IMR-90 (cell line): ENCODE measurements around the gene TNS3. TPM values are rescaled to one million over a fixed set of nuclear protein-coding genes. Genes with fewer than 3 reads are reported as not detected.

Experiments used
- ATAC-seq: fragments of 200-7000 bp; cut with Tn5 transposase; 2 replicates; pipeline ENCODE4 v1.9.1; 2020; ENCODE audit warnings: low read depth, mild to moderate bottlenecking, moderate library complexity
- BruUV-seq: library from RNA; stranded (reverse); fragments of 400-500 nt; replicated peaks from 2 replicates; lab custom pipeline; 2021; lab: Mats Ljungman, UMichigan
- CTCF ChIA-PET: fragments of 300-600 bp; formaldehyde crosslinking; extraction: SDS; loops from one replicate; lab custom pipeline; 2021; ENCODE audit warnings: antibody characterized with exemption; lab: Yijun Ruan, JAX
- POLR2A ChIA-PET: fragments of 300-600 bp; sonication (Branson Sonifier 250); formaldehyde crosslinking; loops from one replicate; lab custom pipeline; 2022; ENCODE audit warnings: antibody characterized with exemption; ENCODE audit not compliant: unreplicated experiment; lab: Charles Lee
- DNase-seq: peaks from one replicate; pipeline ENCODE4 v3.0.0; 2013
- H2AFZ ChIP-seq: replicated peaks from 2 replicates; pipeline ENCODE3; 2013; ENCODE audit warnings: low read length, mild to moderate bottlenecking; ENCODE audit not compliant: poor library complexity
- H2AK5ac ChIP-seq: 2 replicates; pipeline ENCODE4 v1.6.1; 2013; ENCODE audit warnings: low read depth, low read length, inconsistent platforms
- H2AK9ac ChIP-seq: replicated peaks from 2 replicates; pipeline ENCODE3; 2013; ENCODE audit warnings: mild to moderate bottlenecking, low read depth, low read length, moderate library complexity; ENCODE audit not compliant: poor library complexity
- H2BK120ac ChIP-seq: 2 replicates; pipeline ENCODE4 v1.6.1; 2013; ENCODE audit warnings: low read depth, low read length, inconsistent platforms
- H2BK15ac ChIP-seq: 3 replicates; pipeline ENCODE4 v1.6.1; 2013; ENCODE audit warnings: low read depth, low read length, inconsistent platforms
- H2BK20ac ChIP-seq: 2 replicates; pipeline ENCODE4 v1.6.1; 2013; ENCODE audit warnings: low read depth, mild to moderate bottlenecking, inconsistent platforms, low read length, moderate library complexity
- H2BK5ac ChIP-seq: 2 replicates; pipeline ENCODE4 v1.6.1; 2013; ENCODE audit warnings: mild to moderate bottlenecking, low read depth, low read length, inconsistent platforms; ENCODE audit not compliant: poor library complexity, severe bottlenecking
- H3K14ac ChIP-seq: replicated peaks from 2 replicates; pipeline ENCODE4 v1.6.1; 2013; ENCODE audit warnings: low read depth, low read length, inconsistent platforms
- H3K18ac ChIP-seq: 2 replicates; pipeline ENCODE4 v1.6.1; 2013; ENCODE audit warnings: low read depth, low read length, control low read depth
- H3K23ac ChIP-seq: 2 replicates; pipeline ENCODE4 v1.6.1; 2013; ENCODE audit warnings: low read depth, low read length, inconsistent platforms
- H3K27ac ChIP-seq: 2 replicates; pipeline ENCODE4 v1.5.1; 2013; ENCODE audit warnings: mild to moderate bottlenecking, control low read depth, low read length; ENCODE audit not compliant: insufficient read depth
- H3K27me3 ChIP-seq: 2 replicates; pipeline ENCODE4 v1.6.1; 2013; ENCODE audit warnings: low read length; ENCODE audit not compliant: control insufficient read depth, insufficient read depth
- H3K36me3 ChIP-seq: 2 replicates; pipeline ENCODE4 v1.6.1; 2013; ENCODE audit warnings: low read length, mixed read lengths; ENCODE audit not compliant: control insufficient read depth, insufficient read depth
- H3K4ac ChIP-seq: 2 replicates; pipeline ENCODE4 v1.6.1; 2013; ENCODE audit warnings: low read depth, low read length, inconsistent platforms
- H3K4me1 ChIP-seq: 2 replicates; pipeline ENCODE4 v1.6.1; 2013; ENCODE audit warnings: low read length, mixed read lengths; ENCODE audit not compliant: control insufficient read depth, insufficient read depth
- H3K4me2 ChIP-seq: 2 replicates; pipeline ENCODE4 v1.6.1; 2013; ENCODE audit warnings: low read depth, mild to moderate bottlenecking, control low read depth, low read length, moderate library complexity
- H3K4me3 ChIP-seq: 2 replicates; pipeline ENCODE4 v1.5.1; 2013; ENCODE audit warnings: low read depth, mild to moderate bottlenecking, control low read depth, low read length, moderate library complexity; ENCODE audit not compliant: insufficient read depth
- H3K56ac ChIP-seq: 2 replicates; pipeline ENCODE4 v1.6.1; 2013; ENCODE audit warnings: low read length, inconsistent platforms; ENCODE audit not compliant: insufficient read depth; ENCODE audit errors: extremely low read depth
- H3K79me1 ChIP-seq, 2 experiments: 2 replicates each; pipeline ENCODE4 v1.6.1; 2013; ENCODE audit warnings: low read length in 2 of 2, inconsistent platforms in 1 of 2, low read depth in 1 of 2
- H3K9ac ChIP-seq: 2 replicates; pipeline ENCODE4 v1.6.1; 2013; ENCODE audit warnings: low read depth, low read length, control low read depth
- H3K9me1 ChIP-seq: 2 replicates; pipeline ENCODE4 v1.6.1; 2013; ENCODE audit warnings: low read length, inconsistent platforms; ENCODE audit not compliant: insufficient read depth
- H3K9me3 ChIP-seq: 2 replicates; pipeline ENCODE4 v1.6.1; 2013; ENCODE audit warnings: low read length; ENCODE audit not compliant: control insufficient read depth, insufficient read depth
- H4K20me1 ChIP-seq: 2 replicates; pipeline ENCODE4 v1.6.1; 2013; ENCODE audit warnings: low read length, inconsistent platforms; ENCODE audit not compliant: insufficient read depth
- H4K5ac ChIP-seq: 2 replicates; pipeline ENCODE4 v1.6.1; 2013; ENCODE audit warnings: mild to moderate bottlenecking, low read depth, low read length, control low read depth
- H4K8ac ChIP-seq, 2 experiments: 2 replicates each; pipeline ENCODE4 v1.6.1; 2013; ENCODE audit warnings: low read depth in 2 of 2, low read length in 2 of 2, control low read depth in 1 of 2, inconsistent platforms in 1 of 2
- H4K91ac ChIP-seq: 2 replicates; pipeline ENCODE4 v1.6.1; 2013; ENCODE audit warnings: low read depth, low read length, inconsistent platforms; ENCODE audit not compliant: insufficient read depth
- BHLHE40 ChIP-seq: fragments of 150-350 bp; IDR thresholded peaks from 2 replicates; pipeline ENCODE4 v1.6.1; 2016; ENCODE audit warnings: mild to moderate bottlenecking, low read depth, low read length
- CEBPB ChIP-seq: IDR thresholded peaks from 2 replicates; pipeline ENCODE4 v1.6.1; 2012; ENCODE audit warnings: low read depth, low read length, improper control_type of control experiment
- CHD1 ChIP-seq: IDR thresholded peaks from 2 replicates; pipeline ENCODE4 v1.6.1; 2012; ENCODE audit warnings: low read depth, low read length, improper control_type of control experiment
- CTCF ChIP-seq: conservative IDR thresholded peaks from 2 replicates; pipeline ENCODE4 v1.5.1; 2012; ENCODE audit warnings: mild to moderate bottlenecking, low read depth, low read length, improper control_type of control experiment
- ELK1 ChIP-seq: fragments of 150-350 bp; IDR thresholded peaks from 2 replicates; pipeline ENCODE4 v1.6.1; 2016; ENCODE audit warnings: low read depth, mild to moderate bottlenecking, low read length, moderate library complexity, borderline replicate concordance
- FOS ChIP-seq: fragments of 150-350 bp; IDR thresholded peaks from 2 replicates; pipeline ENCODE4 v1.6.1; 2016; ENCODE audit warnings: low read depth, low read length
- MAFK ChIP-seq: IDR thresholded peaks from 2 replicates; pipeline ENCODE4 v1.6.1; 2012; ENCODE audit warnings: low read depth, low read length, improper control_type of control experiment
- MAZ ChIP-seq: IDR thresholded peaks from 2 replicates; pipeline ENCODE4 v1.6.1; 2012; ENCODE audit warnings: low read depth, mild to moderate bottlenecking, low read length, improper control_type of control experiment, moderate library complexity, borderline replicate concordance
- MXI1 ChIP-seq: IDR thresholded peaks from 2 replicates; pipeline ENCODE4 v1.6.1; 2012; ENCODE audit warnings: low read depth, mild to moderate bottlenecking, low read length, moderate library complexity, borderline replicate concordance
- NFE2L2 ChIP-seq: fragments of 150-350 bp; IDR thresholded peaks from 2 replicates; pipeline ENCODE4 v1.6.1; 2016; ENCODE audit warnings: low read depth, mild to moderate bottlenecking, low read length
- POLR2A ChIP-seq: IDR thresholded peaks from 2 replicates; pipeline ENCODE4 v1.6.1; 2012; ENCODE audit warnings: mild to moderate bottlenecking, low read depth, low read length
- RAD21 ChIP-seq: IDR thresholded peaks from 2 replicates; pipeline ENCODE4 v1.6.1; 2012; ENCODE audit warnings: low read length, improper control_type of control experiment
- RCOR1 ChIP-seq: IDR thresholded peaks from 2 replicates; pipeline ENCODE4 v1.6.1; 2012; ENCODE audit warnings: mild to moderate bottlenecking, low read length, improper control_type of control experiment; ENCODE audit not compliant: insufficient replicate concordance
- RFX5 ChIP-seq: IDR thresholded peaks from 2 replicates; pipeline ENCODE4 v1.8.0; 2012; ENCODE audit warnings: low read depth, mild to moderate bottlenecking, low read length, moderate library complexity
- SMC3 ChIP-seq: fragments of 150-350 bp; IDR thresholded peaks from 2 replicates; pipeline ENCODE4 v1.6.1; 2016; ENCODE audit warnings: low read depth, mild to moderate bottlenecking, antibody characterized with exemption, low read length, moderate library complexity
- USF2 ChIP-seq: fragments of 150-350 bp; IDR thresholded peaks from 2 replicates; pipeline ENCODE4 v1.6.1; 2017; ENCODE audit warnings: mild to moderate bottlenecking, antibody characterized with exemption, low read length, low read depth
- WGBS, 2 experiments: methylation state at CpG; one replicate each; pipeline versions ENCODE4 v1.1.5 to v1.1.7; 2013; ENCODE audit warnings: missing lambda C conversion rate in 2 of 2; ENCODE audit not compliant: insufficient read length in 1 of 2; ENCODE audit errors: extremely low coverage in 2 of 2; 5-methylcytosine and 5-hydroxymethylcytosine counted together
- dilution Hi-C: fragments of 300-500 bp; cut with HindIII; formaldehyde crosslinking; loops from one replicate; pipeline ENCODE4 v1.14.3; 2018; ENCODE audit warnings: low sequenced_read_pairs; ENCODE audit not compliant: unreplicated experiment
- in situ Hi-C: fragments of 300-500 bp; cut with MboI; formaldehyde crosslinking; loops from 3 replicates; pipeline ENCODE4 v1.14.3; 2019; ENCODE audit warnings: low sequenced_read_pairs, inconsistent platforms, mixed read lengths
- intact Hi-C: fragments of 100-400 bp; cut with micrococcal nuclease; formaldehyde crosslinking; loops from 2 replicates; pipeline ENCODE4 v1.10.0; 2022
- polyA plus RNA-seq, 3 experiments: library from polyadenylated mRNA; depleted of rRNA; stranded (reverse); fragments of >200 nt; gene quantifications; 2 replicates each; pipeline ENCODE4 v1.2.3, GENCODE V29; 2012; ENCODE audit warnings: low replicate concordance in 1 of 3
- total RNA-seq: library from RNA; depleted of rRNA; stranded (reverse); fragments of >200 nt; gene quantifications from 2 replicates; pipeline ENCODE4 v1.2.3, GENCODE V29; 2012

The TNS3 gene
- total and polyA plus RNA-seq, 2 of the 4 experiments (the other 2 are of a cell fraction): 64.3 to 79.2 TPM

DNA sequence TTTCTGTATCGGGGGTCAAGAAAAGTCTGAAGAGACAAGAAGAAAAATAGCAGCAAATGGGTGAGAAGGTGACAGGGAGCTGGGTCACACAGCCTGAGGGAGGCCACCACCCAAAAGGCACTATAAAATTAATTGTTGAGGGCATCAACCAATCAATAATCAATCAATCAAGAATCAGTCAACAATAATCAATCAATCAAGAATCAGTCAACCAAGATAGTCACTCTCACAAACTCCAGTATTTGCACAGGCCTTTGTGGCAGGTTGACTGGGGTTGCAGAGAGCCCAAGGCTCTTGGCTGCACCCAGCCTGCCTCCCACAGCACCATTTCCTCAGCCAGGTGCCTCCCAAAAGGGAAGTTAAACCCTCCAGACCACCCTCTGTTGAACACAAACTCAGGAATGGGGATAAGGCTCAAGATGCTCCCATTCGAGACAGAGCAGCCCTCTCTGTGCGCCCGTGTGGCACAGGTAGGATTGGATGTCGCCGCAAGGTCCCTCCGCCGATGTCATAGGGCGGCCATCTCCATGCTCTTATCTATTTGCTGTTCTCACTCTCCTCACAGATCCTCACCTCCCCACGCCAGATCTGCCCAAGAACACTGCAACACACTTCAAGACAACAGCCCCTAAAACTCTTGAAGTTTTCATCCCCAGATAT lies 64.0 kb downstream of the TNS3 start:
- dilution Hi-C loops: no loop called here
- CTCF ChIA-PET: no interaction called here

More for the DNA sequence above, 64.0 kb downstream of the TNS3 start:
- 98% methylated on average over 8 of the region's 10 CpGs; no CpG with 5 or more reads in 1 of the 2 experiments for WGBS, 2 experiments
- Histone ChIP-seq H3K4me3 (no peak overlapping the region), H3K23ac (peak overlapping the region; percentile 42; the same call in 1 of the 2 replicates), H3K56ac (no peak overlapping the region), H3K4ac (peak overlapping the region; percentile 89), H3K4me1 (peaks cover 29% of the 10 kb centered on the region), H2AK5ac (peak overlapping the region; percentile 78), H2BK120ac (0 out of 2 replicates have a peak overlapping the region, but pooled peaks have one; percentile 9), H2AFZ (no peak overlapping the region), H2BK20ac (no peak overlapping the region), H3K9me3 (no peaks in the 10 kb centered on the region), H4K5ac (no peak overlapping the region), H2BK15ac (no peak overlapping the region), H3K18ac (no peak overlapping the region), H3K9ac (no peak overlapping the region), H3K9me1 (peaks cover 54% of the 10 kb centered on the region), H3K4me2 (no peak overlapping the region), H2BK5ac (no peak overlapping the region), H3K27ac (no peak overlapping the region), H4K91ac (peak overlapping the region; percentile 7), H3K14ac (peak overlapping the region; percentile 49), H3K79me1 (peaks cover 41 to 86% of the 10 kb centered on the region in 2 experiments), H3K36me3 (peaks cover 25% of the 10 kb centered on the region), H3K27me3 (no peaks in the 10 kb centered on the region), H2AK9ac (peak overlapping the region; percentile 23), H4K8ac (peak overlapping the region in 1 of 2 experiments; percentile 11; a peak in 1 of 4 replicates), H4K20me1 (peaks cover 65% of the 10 kb centered on the region)
- ATAC-seq: no peak
- POLR2A ChIA-PET: no interaction called here
- in situ Hi-C loops: no loop called here
- DNase-seq: no peak
- no TSS peak for BruUV-seq
- TF ChIP-seq RAD21: no peak
- no peak for TF ChIP-seq BHLHE40
- TF ChIP-seq FOS: no peak
- no peak for TF ChIP-seq USF2
- TF ChIP-seq MAFK: no peak
- TF ChIP-seq POLR2A: no peak
- no peak for TF ChIP-seq CTCF
- TF ChIP-seq RCOR1: no peak
- no peak for TF ChIP-seq NFE2L2
- no peak for TF ChIP-seq MXI1
- no peak for TF ChIP-seq MAZ
- TF ChIP-seq CHD1: no peak
- no peak for TF ChIP-seq CEBPB
- no peak for TF ChIP-seq RFX5
- no peak for TF ChIP-seq SMC3
- no peak for TF ChIP-seq ELK1
- intact Hi-C loops: no loop called here
